K562 (cell line): ENCODE measurements around the gene LRRC9. TPM values are rescaled to one million over a fixed set of nuclear protein-coding genes. Genes with fewer than 3 reads are reported as not detected.
"Not testable (repeated sequence)": the region's sequence is repeated elsewhere in the genome, so short reads cannot be mapped to it uniquely, and the experiment has no call there.

Experiments
- ATAC-seq: fragments of 200-7000 bp; cut with Tn5 transposase; 3 replicates; pipeline ENCODE4 v1.9.1; 2020; ENCODE audit warnings: moderate library complexity
- BruUV-seq: library from RNA; stranded (reverse); fragments of 400-500 nt; replicated peaks from 2 replicates; lab custom pipeline; 2021; lab: Mats Ljungman, UMichigan
- CTCF ChIA-PET: fragments of 300-600 bp; formaldehyde crosslinking; extraction: SDS; loops from one replicate; lab custom pipeline; 2021; ENCODE audit warnings: low intra/inter-chr PET ratio; lab: Yijun Ruan, JAX
- POLR2A ChIA-PET: fragments of 300-600, 350-650 bp; sonication (Branson Sonifier 250); formaldehyde crosslinking; extraction: SDS; loops from one replicate; lab custom pipeline; 2021; ENCODE audit warnings: antibody characterized with exemption, inconsistent platforms; lab: Yijun Ruan, JAX
- DNase-seq, 4 experiments: peaks; one replicate each; pipeline versions ENCODE4 v3.0.0 to v3.0.0-alpha.2; 2011 to 2018; ENCODE audit warnings: low spot score in 3 of 4, mixed read lengths in 3 of 4; ENCODE audit errors: extremely low read depth in 1 of 4
- FAIRE-seq: peaks from 2 replicates; lab custom pipeline; 2011; peaks lifted over from hg19 to GRCh38; lab: Jason Lieb, UNC
- H2AFZ ChIP-seq: 2 replicates; pipeline ENCODE4 v1.6.0; 2011; ENCODE audit warnings: low read depth, low read length, control low read depth, inconsistent platforms
- H3K27ac ChIP-seq: fragments of 200-600 bp; 3 replicates; pipeline ENCODE4 v1.8.0; 2011; ENCODE audit warnings: low read depth, mild to moderate bottlenecking, control low read depth, inconsistent platforms, low read length, moderate library complexity, mixed read lengths; ENCODE audit errors: extremely low read depth
- H3K27me3 ChIP-seq, 2 experiments: fragments of 300-600 bp in 1 of 2; 2 replicates in 1 of 2; 3 replicates in 1 of 2; pipeline versions ENCODE4 v1.6.0 to v1.8.0; 2011; ENCODE audit warnings: inconsistent platforms in 2 of 2, low read length in 2 of 2, mild to moderate bottlenecking in 1 of 2, mixed read lengths in 1 of 2, moderate library complexity in 1 of 2; ENCODE audit not compliant: control insufficient read depth in 2 of 2, insufficient read depth in 2 of 2
- H3K36me3 ChIP-seq: fragments of 300-600 bp; 3 replicates; pipeline ENCODE4 v1.8.0; 2011; ENCODE audit warnings: mild to moderate bottlenecking, low read length, inconsistent platforms; ENCODE audit not compliant: control insufficient read depth, insufficient read depth
- H3K4me1 ChIP-seq, 2 experiments: fragments of 200-600 bp in 1 of 2; replicated peaks in 1 of 2; 2 replicates in 1 of 2; 3 replicates in 1 of 2; pipeline versions ENCODE4 v1.5.1 to v1.8.0; 2011; ENCODE audit warnings: inconsistent platforms in 2 of 2, low read length in 2 of 2, mild to moderate bottlenecking in 1 of 2, mixed read lengths in 1 of 2, moderate library complexity in 1 of 2; ENCODE audit not compliant: control insufficient read depth in 2 of 2, insufficient read depth in 2 of 2
- H3K4me2 ChIP-seq: 2 replicates; pipeline ENCODE4 v1.6.1; 2011; ENCODE audit warnings: low read length, control low read depth, inconsistent platforms, mixed read lengths; ENCODE audit not compliant: insufficient read depth
- H3K4me3 ChIP-seq: fragments of 200-600 bp; sonication (generic), shearing (Covaris generic); 2 replicates; pipeline ENCODE4 v1.5.1; 2016; ENCODE audit warnings: control low read depth, inconsistent platforms
- H3K79me2 ChIP-seq: fragments of 200-600 bp; 3 replicates; pipeline ENCODE4 v1.8.0; 2011; ENCODE audit warnings: low read length, inconsistent platforms; ENCODE audit not compliant: control insufficient read depth, insufficient read depth
- H3K9ac ChIP-seq, 2 experiments: 2 replicates each; pipeline versions ENCODE4 v1.6.0 to v1.6.1; 2011; ENCODE audit warnings: low read depth in 2 of 2, low read length in 2 of 2, control low read depth in 1 of 2, inconsistent platforms in 1 of 2, mild to moderate bottlenecking in 1 of 2, mixed read lengths in 1 of 2; ENCODE audit not compliant: insufficient read depth in 1 of 2
- H3K9me1 ChIP-seq: one replicate; pipeline ENCODE4 v1.6.0; 2011; ENCODE audit warnings: inconsistent platforms, mild to moderate bottlenecking, low read length, moderate library complexity; ENCODE audit not compliant: control insufficient read depth, insufficient read depth
- H3K9me3 ChIP-seq: replicated peaks from 2 replicates; pipeline ENCODE4 v1.5.1; 2011; ENCODE audit warnings: low read depth, low read length, inconsistent platforms; ENCODE audit not compliant: control insufficient read depth, insufficient read depth
- H4K20me1 ChIP-seq: replicated peaks from 2 replicates; pipeline ENCODE4 v1.6.1; 2011; ENCODE audit warnings: low read length, inconsistent platforms, mixed read lengths; ENCODE audit not compliant: control insufficient read depth, insufficient read depth
- KLF10 ChIP-seq: fragments of 250-450 bp; sonication (Bioruptor Pico); IDR thresholded peaks from 2 replicates; pipeline ENCODE4 v1.6.1; 2021; ENCODE audit warnings: matching md5 sums
- MED1 ChIP-seq: sonication (generic); formaldehyde crosslinking; IDR thresholded peaks from 2 replicates; pipeline ENCODE4 v1.8.1; 2023; ENCODE audit warnings: missing genetic modification reagents, borderline replicate concordance
- RAD51 ChIP-seq: fragments of 450-650 bp; IDR thresholded peaks from 2 replicates; pipeline ENCODE4 v1.7.1; 2016; ENCODE audit warnings: low read depth, mild to moderate bottlenecking, borderline replicate concordance
- SMAD4 ChIP-seq: fragments of 250-450 bp; sonication (Bioruptor Pico); conservative IDR thresholded peaks from 2 replicates; pipeline ENCODE4 v1.8.0; 2021; ENCODE audit warnings: inconsistent platforms, mild to moderate bottlenecking, moderate library complexity
- SPI1 ChIP-seq: IDR thresholded peaks from 2 replicates; pipeline ENCODE4 v1.6.1; 2011; ENCODE audit warnings: low read depth, low read length, control low read depth, borderline replicate concordance
- TCFL5 ChIP-seq: fragments of 250-450 bp; sonication (Bioruptor Pico); conservative IDR thresholded peaks from 2 replicates; pipeline ENCODE4 v1.6.1; 2021; ENCODE audit warnings: mild to moderate bottlenecking, moderate library complexity, matching md5 sums
- ZNF174 ChIP-seq: fragments of 250-450 bp; sonication (Bioruptor Pico); IDR thresholded peaks from 2 replicates; pipeline ENCODE4 v1.4.0; 2020; ENCODE audit warnings: mild to moderate bottlenecking
- WGBS: fragments of 100-300 bp; shearing (Covaris generic); methylation state at CpG from one replicate; pipeline ENCODE4 v1.1.6; 2016; ENCODE audit warnings: low coverage, mixed read lengths; ENCODE audit not compliant: insufficient coverage; ENCODE audit errors: missing lambda C conversion rate; 5-methylcytosine and 5-hydroxymethylcytosine counted together
- in situ Hi-C: fragments of 300-500 bp; cut with MboI; formaldehyde crosslinking; loops from 4 replicates; pipeline ENCODE4 v1.15.0; 2018; ENCODE audit warnings: inconsistent platforms, mixed read lengths
- intact Hi-C: fragments of 100-400 bp; cut with micrococcal nuclease; formaldehyde crosslinking; loops from 2 replicates; pipeline ENCODE4 v1.14.2; 2022
- polyA plus RNA-seq, 8 experiments: library from polyadenylated mRNA; depleted of rRNA in 4 of 8; stranded (reverse) in 5 of 8; unstranded in 3 of 8; fragments of >200 nt; fragmentation: Nextera tagmentation in 2 of 8; fragmentation: Illumina TruSeq in 1 of 8; extraction: Ambion mirVana in 2 of 8; extraction: Trizol in 1 of 8; gene quantifications; 2 replicates each; pipeline versions ENCODE4 v1.2.1 to v1.2.3, GENCODE V29; 2011 to 2014; ENCODE audit warnings: inconsistent platforms in 1 of 8, missing spikeins in 1 of 8
- total RNA-seq, 7 experiments: library from RNA; depleted of rRNA in 6 of 7; stranded (reverse); fragments of >200 nt in 6 of 7; fragmentation: Illumina TruSeq in 2 of 7; extraction: Trizol in 2 of 7; gene quantifications; 2 replicates each; pipeline versions ENCODE4 v1.2.1 to v1.2.3, GENCODE V29; 2011 to 2021; ENCODE audit warnings: low replicate concordance in 1 of 7
- TF ChIP-seq, protein P1 (sequence below): conservative IDR thresholded peaks from 2 replicates; pipeline ENCODE4 v1.6.1; 2011; ENCODE audit warnings: low read depth, mild to moderate bottlenecking, low read length; ENCODE audit not compliant: control insufficient read depth

Gene LRRC9
- total and polyA plus RNA-seq, 9 of the 15 experiments (the other 6 are each of a cell fraction or from before 2014, with no cell fraction given), result not detected

DNA sequence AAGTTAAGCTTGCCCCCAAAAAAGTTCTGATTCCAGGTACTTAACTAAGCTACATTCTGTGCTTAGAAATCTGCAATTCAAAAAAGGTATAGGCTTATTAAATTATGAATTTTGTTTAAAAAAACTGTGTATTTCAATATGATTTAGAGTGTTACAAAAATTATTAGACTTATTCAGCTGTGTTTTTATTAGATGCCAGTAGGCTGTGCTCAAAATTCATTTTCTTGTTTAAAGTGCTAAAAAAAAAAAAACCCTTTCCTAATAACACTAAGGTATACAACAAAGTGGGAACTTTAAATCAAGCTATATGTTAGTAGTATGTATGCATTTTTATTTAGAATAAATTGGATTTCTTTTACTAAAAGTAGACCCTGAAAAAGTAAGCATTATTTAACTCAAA lies 25.0 kb downstream of the LRRC9 start:
- CTCF ChIA-PET, result interaction anchor here (1.2 kb wide), 1 partner anchor 239 kb away, joined by 4 read pairs; no protein-coding TSS in a partner anchor
- Histone ChIP-seq H3K4me1 (no peaks in the 10 kb centered on the region), H2AFZ (no peak overlapping the region), H3K9me3 (no peaks in the 10 kb centered on the region), H3K9ac (no peak overlapping the region), H3K36me3 (no peaks in the 10 kb centered on the region), H3K9me1 (no peaks in the 10 kb centered on the region), H3K79me2 (no peaks in the 10 kb centered on the region), H3K4me2 (no peak overlapping the region), H4K20me1 (no peaks in the 10 kb centered on the region), H3K4me3 (no peak overlapping the region), H3K27ac (no peak overlapping the region), H3K27me3 (no peaks in the 10 kb centered on the region)
- FAIRE-seq (no peak), ATAC-seq (no peak), DNase-seq (no peak)
- POLR2A ChIA-PET, result no interaction called here
- no TSS peak for BruUV-seq
- TF ChIP-seq, protein P1, sequence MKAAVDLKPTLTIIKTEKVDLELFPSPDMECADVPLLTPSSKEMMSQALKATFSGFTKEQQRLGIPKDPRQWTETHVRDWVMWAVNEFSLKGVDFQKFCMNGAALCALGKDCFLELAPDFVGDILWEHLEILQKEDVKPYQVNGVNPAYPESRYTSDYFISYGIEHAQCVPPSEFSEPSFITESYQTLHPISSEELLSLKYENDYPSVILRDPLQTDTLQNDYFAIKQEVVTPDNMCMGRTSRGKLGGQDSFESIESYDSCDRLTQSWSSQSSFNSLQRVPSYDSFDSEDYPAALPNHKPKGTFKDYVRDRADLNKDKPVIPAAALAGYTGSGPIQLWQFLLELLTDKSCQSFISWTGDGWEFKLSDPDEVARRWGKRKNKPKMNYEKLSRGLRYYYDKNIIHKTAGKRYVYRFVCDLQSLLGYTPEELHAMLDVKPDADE, result no peak
- no peak for TF ChIP-seq RAD51
- TF ChIP-seq MED1 (CRISPR knock-in tag), result no peak
- no peak for TF ChIP-seq SMAD4
- no peak for TF ChIP-seq TCFL5 (CRISPR knock-in tag)
- no peak for TF ChIP-seq ZNF174 (CRISPR knock-in tag)
- no peak for TF ChIP-seq SPI1
- no peak for TF ChIP-seq KLF10 (CRISPR knock-in tag)
- intact Hi-C loops (no loop called here), in situ Hi-C loops (no loop called here)

DNA sequence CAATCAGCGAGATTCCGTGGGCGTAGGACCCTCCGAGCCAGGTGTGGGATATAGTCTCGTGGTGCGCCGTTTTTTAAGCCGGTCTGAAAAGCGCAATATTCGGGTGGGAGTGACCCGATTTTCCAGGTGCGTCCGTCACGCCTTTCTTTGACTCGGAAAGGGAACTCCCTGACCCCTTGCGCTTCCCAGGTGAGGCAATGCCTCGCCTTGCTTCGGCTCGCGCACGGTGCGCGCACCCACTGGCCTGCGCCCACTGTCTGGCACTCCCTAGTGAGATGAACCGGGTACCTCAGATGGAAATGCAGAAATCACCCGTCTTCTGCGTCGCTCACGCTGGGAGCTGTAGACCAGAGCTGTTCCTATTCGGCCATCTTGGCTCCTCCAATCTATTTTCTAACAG lies 32.2 kb downstream of the LRRC9 start:
- H3K36me3 ChIP-seq, POLR2A ChIA-PET, H3K27me3 ChIP-seq, H4K20me1 ChIP-seq, H3K27ac ChIP-seq, CTCF ChIA-PET, BruUV-seq, H3K4me2 ChIP-seq, H2AFZ ChIP-seq, H3K9me3 ChIP-seq, H3K4me3 ChIP-seq, DNase-seq, H3K4me1 ChIP-seq, H3K9me1 ChIP-seq, ATAC-seq, H3K9ac ChIP-seq, in situ Hi-C loops, intact Hi-C loops, H3K79me2 ChIP-seq, FAIRE-seq: not testable (repeated sequence)
- 0% methylated on average over 4 of the region's 30 CpGs for WGBS

DNA sequence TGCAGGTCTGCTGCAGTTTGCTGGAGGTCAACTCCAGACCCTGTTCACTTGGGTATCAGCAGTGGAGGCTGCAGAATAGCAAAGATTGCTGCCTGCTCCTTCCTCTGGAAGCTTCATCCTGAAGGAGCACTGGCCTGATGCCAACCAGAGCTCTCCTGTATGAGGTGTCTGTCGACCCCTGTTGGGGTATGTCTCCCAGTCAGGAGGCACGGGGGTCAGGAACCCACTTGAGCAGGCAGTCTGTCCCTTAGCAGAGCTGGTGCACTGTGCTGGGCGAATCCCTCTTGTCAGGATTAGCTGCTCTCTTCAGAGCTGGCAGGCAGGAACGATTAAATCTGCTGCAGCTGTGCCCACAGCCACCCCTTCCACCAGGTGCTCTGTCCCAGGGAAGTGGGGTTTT lies 37.9 kb downstream of the LRRC9 start:
- POLR2A ChIA-PET, H3K4me3 ChIP-seq, H4K20me1 ChIP-seq, H3K36me3 ChIP-seq, DNase-seq, H3K9ac ChIP-seq, H3K4me1 ChIP-seq, in situ Hi-C loops, H2AFZ ChIP-seq, H3K9me3 ChIP-seq, intact Hi-C loops, H3K27me3 ChIP-seq, H3K4me2 ChIP-seq, BruUV-seq, H3K79me2 ChIP-seq, FAIRE-seq, H3K27ac ChIP-seq, ATAC-seq, H3K9me1 ChIP-seq: not testable (repeated sequence)
- WGBS, result 0% methylated on average over 4 of the region's 4 CpGs
- CTCF ChIA-PET, result interaction anchor here (0.6 kb wide), 1 partner anchor 218 kb away, joined by 3 read pairs; no protein-coding TSS in a partner anchor
